HG02610 (cell line): Measurements from ENCODE around the gene GJC2.

ENCODE experiments used
- ATAC-seq: cut with Tn5 transposase; IDR thresholded peaks from one replicate; pipeline ENCODE4 v1.9.1; 2021; ENCODE audit warnings: mild to moderate bottlenecking, moderate library complexity; ENCODE audit not compliant: unreplicated experiment

GJC2 gene

DNA sequence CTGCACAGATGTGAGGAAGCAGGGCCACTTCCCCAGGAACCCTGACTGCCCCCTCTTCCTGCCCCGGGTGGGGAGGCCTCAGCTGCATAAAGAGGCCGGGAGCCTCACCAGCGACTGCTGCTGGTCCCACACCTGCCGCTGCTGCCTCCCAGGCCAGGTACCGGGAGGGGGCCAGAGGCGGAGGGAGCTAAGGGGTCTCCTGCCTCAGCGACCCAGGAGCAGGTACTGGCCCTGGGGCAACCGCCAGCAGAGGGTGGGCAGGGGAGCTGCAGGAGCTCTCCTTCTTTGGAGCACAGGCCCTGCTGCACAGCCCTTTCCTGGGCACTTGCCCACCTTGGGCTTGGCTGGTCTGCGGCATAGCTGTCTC lies 6.8 kb downstream of the GJC2 start:
- ATAC-seq, result no peak

DNA sequence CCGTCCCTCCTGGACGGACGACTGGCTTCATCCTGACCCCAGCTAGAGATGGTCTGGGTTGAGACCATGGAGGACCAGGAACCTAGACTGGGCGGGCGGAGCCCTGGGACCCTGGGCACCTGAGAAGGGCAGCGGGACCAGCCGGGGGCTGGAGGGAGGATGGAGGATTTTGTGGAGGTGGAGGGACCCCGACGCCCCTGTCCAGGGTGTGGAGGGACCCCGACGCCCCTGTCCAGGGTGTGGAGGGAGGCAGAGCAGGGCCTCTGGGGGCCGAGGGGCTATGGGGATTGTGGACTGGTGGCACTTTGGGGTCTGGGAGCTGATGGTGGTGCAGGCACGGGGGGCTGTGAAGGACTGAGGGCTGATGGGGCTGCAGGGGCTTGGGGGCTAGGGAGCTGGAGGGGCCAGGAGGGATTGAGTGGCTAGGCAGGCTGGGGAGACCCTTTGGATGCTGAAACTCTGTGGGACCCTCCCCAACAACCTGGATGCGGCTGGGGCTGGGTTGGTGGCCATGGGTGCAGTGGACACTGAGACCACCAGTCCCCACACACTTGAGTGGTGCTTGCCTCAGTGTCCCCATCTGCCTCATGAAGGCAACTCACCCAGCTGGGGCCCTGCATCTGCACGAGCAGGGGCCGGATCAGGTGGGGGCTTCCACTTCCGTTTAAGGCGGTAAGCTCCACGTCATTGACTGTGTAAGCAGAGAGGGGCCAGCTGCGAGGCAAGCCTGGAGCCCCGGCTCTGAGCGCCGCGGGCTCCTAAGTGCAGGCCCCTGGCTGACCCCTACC lies 7.4 kb downstream of the GJC2 start:
- no peak for ATAC-seq

DNA sequence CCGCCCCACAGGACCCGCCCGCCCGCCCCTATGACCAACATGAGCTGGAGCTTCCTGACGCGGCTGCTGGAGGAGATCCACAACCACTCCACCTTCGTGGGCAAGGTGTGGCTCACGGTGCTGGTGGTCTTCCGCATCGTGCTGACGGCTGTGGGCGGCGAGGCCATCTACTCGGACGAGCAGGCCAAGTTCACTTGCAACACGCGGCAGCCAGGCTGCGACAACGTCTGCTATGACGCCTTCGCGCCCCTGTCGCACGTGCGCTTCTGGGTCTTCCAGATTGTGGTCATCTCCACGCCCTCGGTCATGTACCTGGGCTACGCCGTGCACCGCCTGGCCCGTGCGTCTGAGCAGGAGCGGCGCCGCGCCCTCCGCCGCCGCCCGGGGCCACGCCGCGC lies 8.0 kb downstream of the GJC2 start:
- ATAC-seq, result no peak

DNA sequence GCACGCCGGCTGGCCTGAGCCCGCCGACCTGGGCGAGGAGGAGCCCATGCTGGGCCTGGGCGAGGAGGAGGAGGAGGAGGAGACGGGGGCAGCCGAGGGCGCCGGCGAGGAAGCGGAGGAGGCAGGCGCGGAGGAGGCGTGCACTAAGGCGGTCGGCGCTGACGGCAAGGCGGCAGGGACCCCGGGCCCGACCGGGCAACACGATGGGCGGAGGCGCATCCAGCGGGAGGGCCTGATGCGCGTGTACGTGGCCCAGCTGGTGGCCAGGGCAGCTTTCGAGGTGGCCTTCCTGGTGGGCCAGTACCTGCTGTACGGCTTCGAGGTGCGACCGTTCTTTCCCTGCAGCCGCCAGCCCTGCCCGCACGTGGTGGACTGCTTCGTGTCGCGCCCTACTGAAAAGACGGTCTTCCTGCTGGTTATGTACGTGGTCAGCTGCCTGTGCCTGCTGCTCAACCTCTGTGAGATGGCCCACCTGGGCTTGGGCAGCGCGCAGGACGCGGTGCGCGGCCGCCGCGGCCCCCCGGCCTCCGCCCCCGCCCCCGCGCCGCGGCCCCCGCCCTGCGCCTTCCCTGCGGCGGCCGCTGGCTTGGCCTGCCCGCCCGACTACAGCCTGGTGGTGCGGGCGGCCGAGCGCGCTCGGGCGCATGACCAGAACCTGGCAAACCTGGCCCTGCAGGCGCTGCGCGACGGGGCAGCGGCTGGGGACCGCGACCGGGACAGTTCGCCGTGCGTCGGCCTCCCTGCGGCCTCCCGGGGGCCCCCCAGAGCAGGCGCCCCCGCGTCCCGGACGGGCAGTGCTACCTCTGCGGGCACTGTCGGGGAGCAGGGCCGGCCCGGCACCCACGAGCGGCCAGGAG lies 8.6 kb downstream of the GJC2 start:
- no peak for ATAC-seq

DNA sequence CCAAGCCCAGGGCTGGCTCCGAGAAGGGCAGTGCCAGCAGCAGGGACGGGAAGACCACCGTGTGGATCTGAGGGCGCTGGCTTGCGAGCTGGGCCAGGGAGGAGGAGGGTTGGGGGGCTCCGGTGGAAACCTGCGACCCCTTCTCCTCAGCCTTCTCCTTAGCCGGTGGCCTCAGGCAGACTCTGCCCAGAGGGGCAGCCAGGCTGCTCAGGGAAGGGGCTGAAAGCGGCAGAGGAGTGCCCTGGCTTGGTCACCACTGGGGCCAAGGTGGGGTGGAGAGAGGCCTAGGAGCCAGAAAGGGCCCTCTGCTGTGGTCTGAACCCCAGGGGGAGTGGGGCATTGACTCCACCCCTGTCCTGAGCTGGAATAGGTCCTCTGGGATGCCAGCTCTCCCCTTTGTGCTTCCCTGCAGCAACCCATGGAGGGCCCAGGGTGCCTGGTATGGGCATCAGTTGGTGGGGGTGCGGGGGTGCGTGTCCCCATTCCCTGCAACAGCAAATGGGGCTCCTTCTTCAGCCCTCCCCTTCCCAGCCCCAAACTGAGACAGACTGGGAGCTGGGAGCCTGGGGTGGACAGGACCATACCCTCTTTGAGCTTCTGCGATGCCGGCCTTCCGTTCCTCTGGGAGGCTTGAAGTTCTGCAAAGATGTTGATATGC lies 9.4 kb downstream of the GJC2 start:
- ATAC-seq, result no peak

DNA sequence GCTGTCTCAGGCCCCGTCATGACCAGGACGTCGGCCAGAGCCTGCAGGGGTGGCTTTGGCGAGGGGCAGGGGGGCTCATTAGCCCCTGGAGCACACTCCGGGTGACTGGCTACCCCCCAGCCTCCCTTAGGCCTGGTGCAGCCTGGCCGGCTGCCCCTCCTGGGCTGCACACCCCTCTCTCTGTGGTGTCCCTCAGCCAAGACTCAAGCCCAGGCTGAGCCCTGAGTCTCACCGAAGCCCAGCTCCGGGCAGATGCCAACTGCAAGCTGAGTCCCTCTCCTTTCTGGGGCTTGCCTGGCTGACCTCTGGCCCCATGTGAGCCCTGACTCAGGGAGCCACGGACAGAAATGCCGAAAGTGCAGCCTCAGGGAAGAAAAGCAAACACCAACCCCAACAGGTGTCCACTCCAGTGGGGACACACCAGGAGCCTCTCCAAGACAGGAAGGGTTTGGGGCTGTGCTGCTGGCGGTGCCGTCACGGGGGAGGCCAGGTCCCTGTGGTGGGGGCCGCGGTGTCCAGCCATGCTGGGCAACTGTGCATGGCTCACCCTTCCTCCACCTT lies 10.6 kb downstream of the GJC2 start:
- ATAC-seq, result no peak

DNA sequence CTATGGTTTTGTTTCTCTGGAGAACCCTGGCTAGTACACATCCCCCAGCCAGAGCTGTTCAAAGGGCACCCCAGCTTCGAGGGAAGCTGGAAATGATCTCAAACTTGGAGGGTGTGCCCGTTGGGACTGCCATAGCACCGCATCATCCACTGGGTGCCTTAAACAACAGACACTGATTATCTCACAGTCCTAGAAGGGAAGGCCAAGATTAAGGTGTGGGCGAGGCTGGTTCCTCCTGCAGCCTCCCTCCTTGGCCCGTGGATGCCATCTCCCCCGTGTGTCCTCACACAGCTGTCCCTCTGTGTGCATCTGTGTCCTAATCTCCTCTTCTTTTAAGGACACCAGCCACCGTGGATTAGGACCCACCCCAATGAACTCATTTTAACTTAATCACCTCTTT lies 11.6 kb downstream of the GJC2 start:
- ATAC-seq, result no peak

DNA sequence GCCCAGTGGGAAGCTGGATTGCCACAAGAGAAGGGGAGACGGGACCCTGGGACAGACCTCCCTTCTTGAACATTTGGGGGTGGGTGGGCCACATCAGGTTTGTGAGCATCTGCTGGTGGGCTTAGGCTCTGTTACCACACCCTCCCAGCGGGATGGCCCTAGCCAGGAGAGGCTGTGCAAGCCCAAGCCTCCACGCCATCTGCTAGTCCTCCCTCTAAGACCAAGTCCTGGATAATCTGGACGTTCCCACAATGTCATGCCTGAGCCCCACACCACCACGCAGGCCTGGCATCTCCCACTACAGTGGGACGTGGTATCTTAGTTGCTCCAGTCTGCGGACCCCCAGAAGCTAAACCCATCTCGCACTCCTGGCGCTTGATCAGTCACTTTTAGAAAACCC lies 12.1 kb downstream of the GJC2 start:
- ATAC-seq, result no peak

DNA sequence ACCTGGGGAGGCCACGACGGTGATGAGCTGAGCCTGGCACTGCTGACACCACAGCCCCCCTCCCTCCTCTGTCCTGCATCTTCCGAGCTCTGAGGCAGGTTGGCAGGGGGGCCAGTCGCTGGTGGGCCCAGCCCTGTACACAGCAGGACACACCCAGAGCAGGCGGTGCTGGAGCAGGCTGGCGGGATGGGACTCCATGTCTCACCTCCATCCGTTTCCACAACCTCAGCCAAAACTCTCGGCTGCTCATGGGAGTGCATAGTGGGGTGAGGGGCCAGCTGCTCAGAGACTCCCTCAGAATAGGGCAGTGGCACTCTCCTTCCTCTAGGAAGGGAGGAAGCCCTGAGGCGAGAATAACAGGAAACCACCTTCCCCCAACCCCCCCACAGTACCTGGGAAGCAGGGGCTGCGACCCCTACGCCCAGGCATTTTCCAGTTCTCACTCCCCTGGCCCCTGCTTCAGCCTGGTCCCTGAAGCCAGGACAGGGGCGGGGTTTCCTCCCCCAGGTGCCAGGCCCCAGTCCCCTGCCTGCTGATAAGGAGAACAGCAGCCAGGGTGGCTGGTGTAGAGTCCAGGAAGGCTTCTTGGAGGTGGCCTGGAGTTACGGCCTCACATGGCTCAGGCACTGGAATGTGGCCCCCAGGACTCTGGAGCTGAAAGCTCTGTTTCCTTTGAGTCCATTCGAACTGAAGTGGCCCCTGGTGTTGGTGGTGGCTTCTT lies 12.7 kb downstream of the GJC2 start:
- ATAC-seq, result no peak

DNA sequence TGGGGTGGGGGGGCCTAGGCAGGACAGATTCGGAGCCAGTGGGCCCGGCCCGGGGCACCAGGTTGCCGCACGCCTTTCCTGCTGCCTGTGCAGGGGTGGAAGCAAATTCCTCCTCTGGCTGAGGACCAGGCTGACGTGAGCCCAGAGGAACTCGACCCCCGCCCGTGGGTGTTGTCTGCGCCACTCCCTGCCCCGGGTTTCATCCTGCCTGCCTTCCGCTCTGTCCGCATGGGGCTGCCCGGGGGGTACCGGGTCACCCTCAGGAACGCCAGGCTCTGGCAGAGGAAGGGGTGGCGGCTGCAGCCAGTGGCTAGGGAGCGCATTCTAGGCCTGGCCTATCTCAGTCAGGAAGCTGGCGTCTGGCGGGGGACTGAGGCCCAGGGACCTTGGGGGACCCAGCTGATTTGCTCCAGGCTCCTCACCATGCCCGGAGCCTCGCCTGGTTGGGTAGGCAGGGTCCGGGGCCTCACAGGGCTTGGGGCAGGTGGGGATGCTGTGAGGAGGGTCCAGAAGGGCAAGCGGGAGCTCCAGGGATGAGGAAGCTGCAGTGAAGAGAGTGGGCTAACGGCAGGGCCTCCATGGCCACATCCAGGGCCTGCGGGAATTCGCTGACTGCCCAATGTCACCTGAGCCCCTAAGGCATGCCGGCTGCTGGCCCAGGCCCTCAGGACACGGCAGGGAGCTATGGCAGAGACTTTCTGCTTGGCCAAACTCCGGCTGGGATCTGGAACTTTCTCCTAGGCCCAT lies 13.4 kb downstream of the GJC2 start:
- no peak for ATAC-seq

DNA sequence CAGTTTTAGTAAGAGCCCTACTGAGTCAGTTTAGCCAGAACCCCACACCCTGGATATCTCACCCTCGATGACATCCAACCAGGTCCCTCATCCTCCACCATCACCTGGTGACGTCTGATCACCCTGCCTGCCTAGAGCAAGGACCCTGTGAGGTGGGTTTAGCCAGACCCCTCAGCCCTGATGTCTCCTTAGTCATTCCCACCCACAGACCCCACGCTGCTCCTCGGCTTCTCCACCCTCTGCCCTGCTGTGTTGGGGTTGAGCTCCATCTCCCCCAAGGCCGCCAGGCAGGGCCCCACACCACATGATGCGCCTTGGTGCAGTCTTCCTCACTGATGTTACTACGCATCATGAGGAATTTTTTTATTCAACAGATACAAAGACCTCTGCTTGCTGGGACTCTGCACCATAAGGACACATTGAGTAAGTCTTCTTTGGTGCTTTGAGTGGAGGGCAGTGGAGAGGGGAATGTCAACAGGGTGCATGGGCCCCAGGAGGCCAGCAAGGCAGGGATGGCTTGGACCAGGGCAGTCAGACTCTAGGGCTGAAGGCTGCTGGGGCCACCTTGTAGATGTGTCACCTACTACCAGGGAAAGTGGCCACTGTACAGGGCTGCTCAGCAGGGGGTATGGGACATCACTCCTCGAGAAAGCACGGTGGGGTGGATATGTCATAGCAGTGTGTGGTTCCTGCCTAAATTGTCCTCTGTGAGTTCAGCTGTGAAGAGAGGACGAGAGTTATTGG lies 14.2 kb downstream of the GJC2 start:
- ATAC-seq, result no peak

DNA sequence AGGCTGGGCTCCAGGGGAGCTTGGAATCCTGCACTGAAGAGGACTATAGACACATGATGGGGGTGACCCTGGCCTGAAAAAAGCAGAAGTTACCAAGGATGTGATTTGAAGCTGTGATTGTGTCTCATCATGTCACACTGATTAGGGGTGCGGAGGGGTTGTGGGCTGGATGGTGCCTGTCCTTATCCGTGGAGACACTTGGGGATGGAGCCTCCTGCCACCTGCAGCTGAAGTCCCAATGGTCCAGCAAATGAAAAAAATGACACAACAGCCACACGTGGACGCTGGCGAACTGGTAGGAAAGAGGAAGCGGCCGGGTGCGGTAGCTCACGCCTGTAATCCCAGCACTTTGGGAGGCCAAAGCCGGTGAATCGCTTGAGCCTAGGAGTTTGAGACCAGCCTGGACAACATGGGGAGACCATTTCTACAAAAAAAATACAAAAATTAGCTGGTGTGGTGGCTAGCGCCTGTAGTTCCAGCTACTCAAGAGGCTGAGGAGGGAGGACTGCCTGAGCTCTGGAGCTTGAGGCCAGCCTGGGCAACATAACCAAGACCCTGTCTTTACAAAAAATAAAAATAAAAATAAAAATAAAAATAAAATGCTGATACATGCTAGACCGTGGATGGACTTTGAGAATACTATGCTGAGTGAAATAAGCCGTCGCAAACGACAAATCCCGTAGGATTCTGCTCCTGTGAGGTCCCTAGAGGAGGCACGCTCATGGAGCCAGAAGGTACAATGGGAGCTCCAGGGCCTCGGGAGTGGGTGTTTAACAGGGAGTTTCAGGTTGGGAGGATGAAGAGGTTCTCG lies 15.0 kb downstream of the GJC2 start:
- no peak for ATAC-seq

DNA sequence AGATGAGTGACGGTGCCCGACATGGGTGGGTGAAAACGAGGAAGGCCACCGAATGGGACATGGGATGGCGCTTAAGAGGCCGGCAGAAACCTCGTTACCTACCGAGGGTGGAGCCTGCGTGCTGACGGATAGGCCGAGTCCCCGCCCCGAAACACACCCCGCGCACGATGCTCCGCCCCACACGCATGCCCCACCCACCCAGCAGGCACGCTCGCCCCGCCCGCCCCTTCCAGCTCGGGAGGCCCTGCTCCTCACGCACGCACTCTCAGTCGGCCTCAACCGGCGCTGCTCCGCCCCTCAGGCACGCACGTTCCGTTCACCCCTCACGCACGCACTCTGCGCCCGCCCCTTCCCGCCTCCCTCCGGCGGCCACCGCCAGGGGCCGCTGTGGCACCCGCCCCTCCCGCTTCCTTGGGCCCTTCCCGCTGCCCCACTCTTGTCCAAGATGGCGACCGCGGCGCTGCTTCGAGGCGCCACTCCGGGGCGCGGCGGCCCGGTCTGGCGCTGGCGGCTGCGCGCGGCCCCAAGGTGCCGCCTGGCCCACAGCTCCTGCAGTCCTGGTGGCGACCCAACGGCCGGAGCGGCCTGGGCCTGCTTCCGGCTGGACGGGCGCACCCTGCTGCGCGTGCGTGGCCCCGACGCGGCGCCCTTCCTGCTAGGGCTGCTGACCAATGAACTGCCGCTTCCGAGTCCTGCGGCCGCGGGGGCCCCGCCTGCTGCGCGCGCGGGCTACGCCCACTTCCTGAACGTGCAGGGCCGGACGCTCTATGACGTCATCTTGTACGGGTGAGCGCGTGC lies 15.8 kb downstream of the GJC2 start, which contains the start of gene IBA57:
IBA57 (plus strand) TSS at position 433 of the 798 bp plus-strand sequence; CDS start at position 446, 13 bp downstream.
- peak; percentile 82 for ATAC-seq

DNA sequence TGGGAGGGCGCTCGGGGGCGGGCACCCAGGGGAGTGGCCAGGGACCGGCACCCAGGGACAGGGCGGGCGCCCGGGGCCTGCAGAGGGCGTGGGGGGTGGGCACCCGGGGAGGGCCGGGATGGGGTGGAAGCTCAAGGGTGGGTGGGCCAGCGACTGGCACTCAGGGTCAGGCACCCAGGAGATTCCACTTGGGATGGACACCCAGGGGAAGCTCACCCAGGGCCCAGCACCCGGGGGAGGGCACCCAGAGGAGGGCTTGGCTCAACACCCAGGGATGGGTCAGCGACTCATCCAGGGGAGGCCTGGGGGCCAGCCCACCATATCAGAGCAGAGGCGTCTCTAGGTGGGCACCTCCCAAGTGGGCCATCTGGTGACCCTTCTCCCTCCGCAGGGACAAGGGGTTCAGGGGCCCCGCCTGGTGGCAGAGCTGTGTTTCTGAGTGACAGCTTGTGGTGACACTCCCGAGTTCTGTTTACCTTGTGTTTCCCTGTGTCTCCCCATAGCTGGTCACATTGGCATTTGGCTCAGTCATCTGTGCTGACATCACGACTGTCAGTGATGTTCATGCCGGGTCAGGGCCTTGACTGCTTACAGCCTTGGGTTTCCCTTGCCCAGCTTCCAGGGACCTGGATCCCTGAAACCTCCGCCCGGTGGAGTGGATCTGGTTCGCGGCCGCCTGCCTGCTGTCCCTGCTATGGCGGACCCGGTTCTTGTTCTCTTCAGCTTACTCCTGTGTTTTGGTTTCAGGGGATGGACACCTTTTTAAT lies 16.6 kb downstream of the GJC2 start:
- ATAC-seq, result peak; percentile 6

DNA sequence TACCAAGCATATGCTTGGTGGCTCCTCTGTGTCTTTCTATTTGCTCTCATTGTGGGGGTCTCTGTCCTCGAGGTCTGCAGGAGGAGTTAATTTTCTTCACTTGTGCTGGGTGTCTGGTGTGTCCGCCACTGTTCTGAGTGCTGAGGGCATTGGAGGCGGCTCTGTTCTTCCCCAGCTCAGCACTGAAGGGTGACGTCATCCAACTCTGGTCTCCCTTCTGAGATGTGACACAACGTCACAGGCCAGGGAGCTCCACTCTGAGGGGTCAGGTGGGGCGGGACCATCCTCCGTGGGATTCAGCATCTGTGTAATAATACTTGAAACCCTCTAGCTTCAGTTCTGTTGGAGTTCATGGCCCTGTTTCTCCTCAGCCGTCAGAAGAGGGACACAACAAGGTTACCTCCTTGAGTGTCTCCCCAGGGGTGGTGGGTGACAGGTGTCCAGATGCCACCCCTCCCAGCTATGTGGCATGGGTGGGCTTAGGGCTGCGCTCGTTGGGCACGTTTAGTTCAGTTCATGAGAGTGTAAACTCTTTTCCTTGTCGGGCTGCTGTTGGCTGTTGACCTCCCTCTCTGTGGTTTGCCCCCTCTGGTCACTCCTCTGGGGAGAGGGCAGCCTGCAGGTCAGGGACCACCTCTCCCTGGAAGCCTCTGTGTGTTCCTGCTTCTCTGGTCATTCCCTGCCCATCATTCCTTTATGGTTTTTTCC lies 19.0 kb downstream of the GJC2 start:
- no peak for ATAC-seq

DNA sequence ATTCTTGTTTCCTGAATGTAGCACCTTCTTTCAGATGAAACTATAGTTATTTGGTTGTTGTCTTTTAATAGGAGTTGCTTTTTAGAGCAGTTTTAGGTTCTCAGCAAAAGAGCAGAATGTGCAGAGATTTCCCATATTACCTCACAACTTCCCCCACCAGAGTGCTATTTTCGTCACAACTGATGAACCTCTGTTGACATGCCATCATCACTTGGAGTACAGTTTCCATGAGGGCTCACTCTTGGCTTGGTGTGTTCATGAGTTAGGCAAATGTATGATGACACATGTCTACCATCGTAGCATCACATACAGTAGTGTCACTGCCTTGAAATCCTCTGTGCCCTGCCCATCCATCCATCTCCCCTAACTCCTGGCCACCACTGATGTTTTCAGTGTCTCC lies 19.6 kb downstream of the GJC2 start:
- no peak for ATAC-seq
